ENCODE data around the gene ERO1B. TPM values are rescaled to one million over a fixed set of nuclear protein-coding genes. Genes with fewer than 3 reads are reported as not detected.

Gene ERO1B
- total and polyA plus RNA-seq, 2 of the 13 experiments (the other 11 are each of a cell fraction or from before 2014, with no cell fraction given): 1.6 to 2.1 TPM

- CTCF ChIA-PET (ENCODE audit: low intra/inter-chr PET ratio, low total read pairs): no interaction called here
- DNase-seq (ENCODE audit: low spot score) (no peak), FAIRE-seq (no peak), ATAC-seq (no peak)
- Histone ChIP-seq H3K27me3 (ENCODE audit: control insufficient read depth in 1 of 2, insufficient read depth in 2 of 2, low read length in 2 of 2) (0 out of 5 replicates have a peak, but pooled peaks cover 0 to 2% of the 10 kb centered on the region in 2 experiments), H3K9me3 (ENCODE audit: low read length) (no peaks in the 10 kb centered on the region), H3K36me3 (replicated peaks in 1 of 2; ENCODE audit: control insufficient read depth in 1 of 2, insufficient read depth in 2 of 2, low read length in 2 of 2) (no peaks in the 10 kb centered on the region), H4K20me1 (ENCODE audit: insufficient read depth, low read length) (no peaks in the 10 kb centered on the region), H3K9ac (ENCODE audit: insufficient read depth, low read depth, low read length) (no peak overlapping the region), H3K4me2 (ENCODE audit: low read depth, low read length) (no peak overlapping the region), H3K4me3 (replicated peaks in 1 of 3; ENCODE audit: insufficient read depth in 1 of 3, low read depth in 2 of 3, low read length in 3 of 3) (no peak overlapping the region), H2AFZ (ENCODE audit: low read length) (no peak overlapping the region), H3K4me1 (ENCODE audit: insufficient read depth, low read length) (peaks cover 17% of the 10 kb centered on the region), H3K27ac (ENCODE audit: extremely low read length, insufficient read depth, low read length) (no peak overlapping the region), H3K79me2 (ENCODE audit: insufficient read depth, low read length) (no peaks in the 10 kb centered on the region)
- no TSS peak for BruUV-seq (replicated peaks)
- POLR2A ChIA-PET: no interaction called here
- intact Hi-C loops (cut with micrococcal nuclease; ENCODE audit: unreplicated experiment) (no loop called here), in situ Hi-C loops (cut with HindIII; ENCODE audit: extremely low pct_ligation_motif_present, low pct_unique_long_range_greater_than_20kb) (no loop called here)
- TF ChIP-seq SETDB1 (CRISPR knock-in tag; IDR thresholded peaks at IDR 0.05; ENCODE audit: borderline replicate concordance) (no peak), RBFOX2 (IDR thresholded peaks at IDR 0.05; ENCODE audit: low read depth, low read length) (no peak), ZBTB7A (CRISPR knock-in tag; IDR thresholded peaks at IDR 0.05) (no peak), TBX3 (IDR thresholded peaks at IDR 0.05; ENCODE audit: borderline replicate concordance) (no peak), YEATS2 (CRISPR knock-in tag; IDR thresholded peaks at IDR 0.05; ENCODE audit: borderline replicate concordance) (no peak), ZNF513 (CRISPR knock-in tag; conservative IDR thresholded peaks at IDR 0.05) (no peak), TEF (CRISPR knock-in tag; IDR thresholded peaks at IDR 0.05) (no peak), ZNF274 (CRISPR knock-in tag; IDR thresholded peaks at IDR 0.05) (no peak), ZSCAN25 (CRISPR knock-in tag; IDR thresholded peaks at IDR 0.05) (no peak), NCOA5 (CRISPR knock-in tag; IDR thresholded peaks at IDR 0.05) (no peak), ZNF557 (CRISPR knock-in tag; IDR thresholded peaks at IDR 0.05) (no peak), ZNF644 (CRISPR knock-in tag; IDR thresholded peaks at IDR 0.05; ENCODE audit: low read depth) (no peak), SMC3 (IDR thresholded peaks at IDR 0.05; ENCODE audit: low read length) (no peak), PHB2 (IDR thresholded peaks at IDR 0.05; ENCODE audit: partially characterized antibody) (no peak), POLR2A (IDR thresholded peaks at IDR 0.05; ENCODE audit: insufficient read depth in 1 of 2, low read depth in 2 of 2, low read length in 2 of 2) (no peak), SNRNP70 (IDR thresholded peaks at IDR 0.05; ENCODE audit: low read depth, low read length) (no peak), NR1H2 (CRISPR knock-in tag; IDR thresholded peaks at IDR 0.05; ENCODE audit: borderline replicate concordance, low read depth) (no peak)
These were observed 109.6 kb downstream of the ERO1B start for GRCh38 chr1:236172041-236172579.
